H1 (cell line): Measurements from ENCODE around the gene SHISA7. TPM values are rescaled to one million over a fixed set of nuclear protein-coding genes. Genes with fewer than 3 reads are reported as not detected.

Experiments used
- CBX5 ChIP-seq: fragments of 300-800, 300-1000 bp; sonication (generic); IDR thresholded peaks from 2 replicates; pipeline ENCODE4 v1.7.1; 2016; ENCODE audit warnings: antibody characterized with exemption, low read length, low read depth
- KDM1A ChIP-seq: fragments of 200-600, 300-600 bp; sonication (generic); IDR thresholded peaks from 2 replicates; pipeline ENCODE4 v1.7.1; 2016; ENCODE audit warnings: mild to moderate bottlenecking, low read length, borderline replicate concordance
- SP4 ChIP-seq: IDR thresholded peaks from 2 replicates; pipeline ENCODE4 v1.6.1; 2012; ENCODE audit warnings: low read length, inconsistent platforms
- YY1 ChIP-seq: IDR thresholded peaks from 2 replicates; pipeline ENCODE4 v1.6.1; 2011; ENCODE audit warnings: low read depth, mild to moderate bottlenecking, low read length
- polyA plus RNA-seq, 7 experiments: library from polyadenylated mRNA; depleted of rRNA in 3 of 7; stranded (reverse) in 5 of 7; unstranded in 2 of 7; fragments of >200 nt in 5 of 7; fragments of 200-250 nt in 2 of 7; gene quantifications; 1 replicate in 5 of 7; 2 replicates in 1 of 7; 4 replicates in 1 of 7; pipeline versions ENCODE4 v1.2.1 to v1.2.3, GENCODE V29; 2011 to 2013; ENCODE audit warnings: missing spikeins in 2 of 7, mixed read lengths in 2 of 7
- total RNA-seq: library from RNA; stranded (reverse); fragmentation: NEBNext Ultra II Directional; extraction: Animal tissue kit (Norgen Biotek cat#: 25700); gene quantifications from 2 replicates; pipeline ENCODE4 v1.2.1, GENCODE V29; 2021
- TF ChIP-seq, protein P1 (sequence below): IDR thresholded peaks from 2 replicates; pipeline ENCODE4 v1.6.1; 2011; ENCODE audit warnings: low read depth, mild to moderate bottlenecking, low read length; ENCODE audit not compliant: insufficient read depth

Gene SHISA7
- total and polyA plus RNA-seq, 2 of the 8 experiments (the other 6 are each of a cell fraction or from before 2014, with no cell fraction given) = 0.76 to 1.0 TPM

GRCh38 chr19:55461259-55461973 lies 18.3 kb upstream of the SHISA7 start, which contains the start of gene ISOC2 (continued):
- TF ChIP-seq, protein P1, sequence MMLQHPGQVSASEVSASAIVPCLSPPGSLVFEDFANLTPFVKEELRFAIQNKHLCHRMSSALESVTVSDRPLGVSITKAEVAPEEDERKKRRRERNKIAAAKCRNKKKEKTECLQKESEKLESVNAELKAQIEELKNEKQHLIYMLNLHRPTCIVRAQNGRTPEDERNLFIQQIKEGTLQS = peak; percentile 55; the same call in 1 of the 2 replicates
- TF ChIP-seq KDM1A (peak; percentile 100), YY1 (no peak), SP4 (peak; percentile 94), CBX5 (no peak)
- TF ChIP-seq, all 59 proteins: peak for 21
